A673 (cell line): ENCODE results near the gene ZNF23. TPM values are rescaled to one million over a fixed set of nuclear protein-coding genes. Genes with fewer than 3 reads are reported as not detected.
A peak's percentile ranks its signal among the peaks of the same experiment; 100 is the strongest.
"Not testable (repeated sequence)": the region's sequence is repeated elsewhere in the genome, so short reads cannot be mapped to it uniquely, and the experiment has no call there.

Experiments used
- Bru-seq: library from RNA; stranded (reverse); fragments of 400-500 nt; gene quantifications from one replicate; lab custom pipeline; 2021; lab: Mats Ljungman, UMichigan
- BruChase-seq, 2 experiments: library from RNA; stranded (reverse); fragments of 400-500 nt; gene quantifications; one replicate each; lab custom pipeline; 2021; lab: Mats Ljungman, UMichigan
- BruUV-seq: library from RNA; stranded (reverse); fragments of 400-500 nt; replicated peaks from 2 replicates; lab custom pipeline; 2021; lab: Mats Ljungman, UMichigan
- CTCF ChIA-PET: fragments of 300-600 bp; sonication (Branson Sonifier 250); formaldehyde crosslinking; loops from one replicate; lab custom pipeline; 2022; ENCODE audit warnings: antibody characterized with exemption; lab: Charles Lee
- POLR2A ChIA-PET: fragments of 300-600 bp; sonication (Branson Sonifier 250); formaldehyde crosslinking; loops from one replicate; lab custom pipeline; 2022; ENCODE audit warnings: antibody characterized with exemption; ENCODE audit not compliant: low non-redundant PET; lab: Charles Lee
- DNase-seq: peaks from one replicate; pipeline ENCODE4 v3.0.0-alpha.2; 2015; ENCODE audit warnings: low spot score
- H3K27ac ChIP-seq: fragments of 200-600 bp; sonication (generic); 2 replicates; pipeline ENCODE4 v1.5.1; 2016; ENCODE audit warnings: mixed run types, low read depth, mild to moderate bottlenecking, mixed read lengths, antibody characterized with exemption, low read length; ENCODE audit not compliant: poor library complexity, severe bottlenecking
- H3K27me3 ChIP-seq: fragments of 200-600 bp; sonication (generic); replicated peaks from 2 replicates; pipeline ENCODE4 v1.6.1; 2017; ENCODE audit warnings: mixed run types, low read depth, mild to moderate bottlenecking, mixed read lengths, antibody characterized with exemption, low read length; ENCODE audit not compliant: insufficient read depth, poor library complexity
- H3K36me3 ChIP-seq: fragments of 200-600 bp; sonication (generic); 2 replicates; pipeline ENCODE4 v1.6.1; 2016; ENCODE audit warnings: mixed run types, mild to moderate bottlenecking, mixed read lengths, antibody characterized with exemption, low read length; ENCODE audit not compliant: insufficient read depth, poor library complexity, severe bottlenecking
- H3K4me1 ChIP-seq: fragments of 200-600 bp; sonication (generic); 2 replicates; pipeline ENCODE4 v1.6.1; 2017; ENCODE audit warnings: mixed run types, mild to moderate bottlenecking, mixed read lengths, antibody characterized with exemption, low read length; ENCODE audit not compliant: insufficient read depth, poor library complexity, severe bottlenecking
- H3K4me3 ChIP-seq: fragments of 200-600 bp; sonication (generic); 2 replicates; pipeline ENCODE4 v1.5.1; 2016; ENCODE audit warnings: low read depth, mixed run types, mild to moderate bottlenecking, mixed read lengths, low read length; ENCODE audit not compliant: poor library complexity, severe bottlenecking
- H3K9me3 ChIP-seq: fragments of 200-600 bp; sonication (generic); 2 replicates; pipeline ENCODE4 v1.6.1; 2016; ENCODE audit warnings: mixed run types, low read depth, mild to moderate bottlenecking, mixed read lengths, antibody characterized with exemption, low read length; ENCODE audit not compliant: poor library complexity, severe bottlenecking
- EZH2 ChIP-seq: fragments of 200-600 bp; sonication (generic); IDR thresholded peaks from 2 replicates; pipeline ENCODE4 v1.6.1; 2017; ENCODE audit warnings: borderline replicate concordance, low read depth, mild to moderate bottlenecking, mixed read lengths, antibody characterized with exemption, low read length; ENCODE audit not compliant: poor library complexity, severe bottlenecking
- intact Hi-C: fragments of 100-400 bp; cut with micrococcal nuclease; formaldehyde crosslinking; loops from one replicate; pipeline ENCODE4 v1.10.0; 2022; ENCODE audit not compliant: unreplicated experiment
- long read RNA-seq: library from polyadenylated mRNA; stranded (forward); transcript quantifications from one replicate; pipeline ENCODE4 v2.0.0, GENCODE V29; 2022
- total RNA-seq: library from RNA; stranded (reverse); gene quantifications from 2 replicates; pipeline ENCODE4 v1.2.3, GENCODE V29; 2021
- TF ChIP-seq, protein P1 (sequence below): fragments of 300-800, 200-600 bp; sonication (generic); conservative IDR thresholded peaks from 2 replicates; pipeline ENCODE4 v1.5.1; 2017; ENCODE audit warnings: low read depth, mild to moderate bottlenecking, antibody characterized with exemption, low read length, moderate library complexity, mixed read lengths

Gene ZNF23
- total RNA-seq (10.2 and 10.9 TPM in 2 replicates), Bru-seq, nascent RNA (percentile 69 among the genes with signal in this experiment), BruChase-seq, experiment 1, labeled RNA remaining after a 2-hour chase (percentile 69 among the genes with signal in this experiment), BruChase-seq, experiment 2, labeled RNA remaining after a 6-hour chase (percentile 59 among the genes with signal in this experiment)
- long read RNA-seq, partial matches to known transcripts = 0 of 9 reads
- long read RNA-seq, other reads (novel, unspliced or antisense) = 6 of 9 reads

GRCh38 chr16:71461686-71462648 is at the start of gene ZNF23:
Gene ZNF23 (minus strand): TSS chr16:71462247. CDS start chr16:71456796, 5,451 bp downstream.
- no peak for TF ChIP-seq EZH2
- TF ChIP-seq, protein P1, sequence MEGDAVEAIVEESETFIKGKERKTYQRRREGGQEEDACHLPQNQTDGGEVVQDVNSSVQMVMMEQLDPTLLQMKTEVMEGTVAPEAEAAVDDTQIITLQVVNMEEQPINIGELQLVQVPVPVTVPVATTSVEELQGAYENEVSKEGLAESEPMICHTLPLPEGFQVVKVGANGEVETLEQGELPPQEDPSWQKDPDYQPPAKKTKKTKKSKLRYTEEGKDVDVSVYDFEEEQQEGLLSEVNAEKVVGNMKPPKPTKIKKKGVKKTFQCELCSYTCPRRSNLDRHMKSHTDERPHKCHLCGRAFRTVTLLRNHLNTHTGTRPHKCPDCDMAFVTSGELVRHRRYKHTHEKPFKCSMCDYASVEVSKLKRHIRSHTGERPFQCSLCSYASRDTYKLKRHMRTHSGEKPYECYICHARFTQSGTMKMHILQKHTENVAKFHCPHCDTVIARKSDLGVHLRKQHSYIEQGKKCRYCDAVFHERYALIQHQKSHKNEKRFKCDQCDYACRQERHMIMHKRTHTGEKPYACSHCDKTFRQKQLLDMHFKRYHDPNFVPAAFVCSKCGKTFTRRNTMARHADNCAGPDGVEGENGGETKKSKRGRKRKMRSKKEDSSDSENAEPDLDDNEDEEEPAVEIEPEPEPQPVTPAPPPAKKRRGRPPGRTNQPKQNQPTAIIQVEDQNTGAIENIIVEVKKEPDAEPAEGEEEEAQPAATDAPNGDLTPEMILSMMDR = peak; percentile 49
- intact Hi-C loops = loop anchor here (1.0 kb wide), 1 partner anchor 22 kb away; no protein-coding TSS in a partner anchor
- Histone ChIP-seq H3K4me3 (peak within 1 kb of the TSS; percentile 91), H3K27ac (peak within 1 kb of the TSS; percentile 83), H3K36me3 (no peaks in the 10 kb centered on the region), H3K27me3 (no peaks in the 10 kb centered on the region), H3K9me3 (no peaks in the 10 kb centered on the region), H3K4me1 (no peaks in the 10 kb centered on the region)
- CTCF ChIA-PET = no interaction called here
- POLR2A ChIA-PET = no interaction called here
- peak; percentile 74 for DNase-seq
- TSS peak; percentile 74 for BruUV-seq

- no peak overlapping the region for H3K4me3 ChIP-seq
- TF ChIP-seq, protein P1 = no peak
- TF ChIP-seq EZH2 = no peak
- no peaks in the 10 kb centered on the region for H3K9me3 ChIP-seq
- POLR2A ChIA-PET = no interaction called here
- no peak overlapping the region for H3K27ac ChIP-seq
- H3K4me1 ChIP-seq = no peaks in the 10 kb centered on the region
- no TSS peak for BruUV-seq
- peaks cover 21% of the 10 kb centered on the region for H3K27me3 ChIP-seq
- CTCF ChIA-PET = no interaction called here
- H3K36me3 ChIP-seq = no peaks in the 10 kb centered on the region
- no peak for DNase-seq
- intact Hi-C loops = no loop called here
Measured at GRCh38 chr16:71507061-71507460, 45.0 kb upstream of the ZNF23 start.

DNA sequence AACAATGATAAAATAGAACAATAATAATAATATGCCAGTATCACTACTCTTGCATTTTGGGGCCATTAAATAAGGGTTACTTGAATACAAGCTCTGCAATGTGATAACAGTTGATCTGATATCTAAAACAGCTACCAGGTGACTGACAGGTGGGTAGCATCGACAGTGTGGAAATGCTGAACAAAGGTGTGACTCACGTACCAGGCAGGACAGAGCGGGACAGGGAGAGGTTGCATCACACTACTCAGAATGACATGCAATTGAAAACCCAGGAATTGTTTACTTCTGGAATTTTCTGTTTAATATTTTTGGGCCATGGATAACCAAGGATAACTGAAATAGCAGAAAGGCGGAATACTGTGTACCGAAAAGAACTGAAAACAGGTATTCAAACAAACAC is 42.9 kb upstream of the ZNF23 start:
- DNase-seq = no peak
- ChIA-PET CTCF (no interaction called here), POLR2A (no interaction called here)
- no peak overlapping the region for H3K27ac ChIP-seq
- H3K4me1 ChIP-seq = no peaks in the 10 kb centered on the region
- peaks cover 21% of the 10 kb centered on the region for H3K27me3 ChIP-seq
- intact Hi-C loops = no loop called here
- BruUV-seq = no TSS peak
- no peaks in the 10 kb centered on the region for H3K36me3 ChIP-seq
- no peak overlapping the region for H3K4me3 ChIP-seq
- no peaks in the 10 kb centered on the region for H3K9me3 ChIP-seq
- TF ChIP-seq, protein P1 = no peak
- TF ChIP-seq EZH2 = no peak

DNA sequence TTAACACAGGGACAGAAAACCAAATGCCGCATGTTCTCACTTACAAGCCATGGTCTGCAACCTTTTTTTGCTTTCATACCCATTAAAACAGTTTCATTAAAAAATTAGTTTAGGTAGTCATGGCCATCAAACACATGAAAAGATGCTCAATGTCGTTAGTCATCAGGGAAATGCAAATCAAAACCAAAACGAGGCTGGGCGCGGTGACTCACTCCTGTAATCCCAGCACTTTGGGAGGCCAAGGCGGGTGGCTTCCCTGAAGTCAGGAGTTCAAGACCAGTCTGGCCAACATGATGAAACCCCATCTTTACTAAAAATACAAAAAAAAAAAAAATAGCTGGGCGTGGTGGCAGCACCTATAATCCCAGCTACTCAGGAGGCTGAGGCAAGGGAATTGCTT is 42.0 kb upstream of the ZNF23 start:
- H3K36me3 ChIP-seq, H3K9me3 ChIP-seq, intact Hi-C loops, H3K27ac ChIP-seq, DNase-seq, H3K4me1 ChIP-seq, CTCF ChIA-PET, POLR2A ChIA-PET, BruUV-seq, H3K4me3 ChIP-seq: not testable (repeated sequence)
- H3K27me3 ChIP-seq = peaks cover 21% of the 10 kb centered on the region
